ENCODE measurements around the gene PCDHGA3. TPM values are rescaled to one million over a fixed set of nuclear protein-coding genes. Genes with fewer than 3 reads are reported as not detected.

PCDHGA3 gene
- polyA plus RNA-seq, 3 donors from 2014 or later = 0.11 TPM; not detected in 2

- H3K9me3 Mint-ChIP-seq = peaks cover 14 to 37% (median 20%) of the 10 kb centered on the region in 6 donors
- H3K27ac Mint-ChIP-seq = no peak overlapping the region
- DNase-seq = no peak
- H3K36me3 Mint-ChIP-seq = peaks cover 4 to 8% (median 6%) of the 10 kb centered on the region in 3 donors
- H3K27me3 Mint-ChIP-seq (ENCODE audit: low read depth in 3 of 3) = peaks cover 21 to 53% (median 35%) of the 10 kb centered on the region in 3 donors
- peaks cover 6 to 7% of the 10 kb centered on the region in 2 donors for H3K4me1 Mint-ChIP-seq
- H3K4me3 Mint-ChIP-seq = peak overlapping the region in 2 of 5 donors; percentile 21 to 44
Measured at GRCh38 chr5:141356133-141356532, 12.5 kb downstream of the PCDHGA3 start.

- H3K27me3 Mint-ChIP-seq (ENCODE audit: low read depth in 3 of 3) = peaks cover 21 to 54% (median 41%) of the 10 kb centered on the region in 3 donors
- no peak for DNase-seq
- H3K27ac Mint-ChIP-seq = no peak overlapping the region
- H3K4me1 Mint-ChIP-seq = peaks cover 6 to 7% of the 10 kb centered on the region in 2 donors
- H3K36me3 Mint-ChIP-seq = peaks cover 4 to 8% (median 8%) of the 10 kb centered on the region in 3 donors
- H3K4me3 Mint-ChIP-seq = no peak overlapping the region
- peaks cover 16 to 41% (median 24%) of the 10 kb centered on the region in 6 donors for H3K9me3 Mint-ChIP-seq
Measured at GRCh38 chr5:141356950-141357349, 13.3 kb downstream of the PCDHGA3 start.

- Mint-ChIP-seq H3K36me3 (peaks cover 4 to 16% (median 8%) of the 10 kb centered on the region in 3 donors), H3K4me1 (peaks cover 5 to 6% of the 10 kb centered on the region in 2 donors), H3K4me3 (peak within 1 kb of the TSS; percentile 78 to 89 (median 85)), H3K9me3 (peaks cover 17 to 57% (median 40%) of the 10 kb centered on the region in 6 donors), H3K27me3 (ENCODE audit: low read depth in 3 of 3) (peaks cover 27 to 63% (median 54%) of the 10 kb centered on the region in 3 donors), H3K27ac (peak within 1 kb of the TSS in 2 of 6 donors; percentile 36 to 68)
- peak; percentile 9 to 29 (median 13) for DNase-seq
Measured at GRCh38 chr5:141359790-141360426, 16.3 kb downstream of the PCDHGA3 start, which contains the start of gene PCDHGB2. TSS of gene PCDHGB2 (plus strand) at chr5:141359994. CDS start at chr5:141360136, 142 bp downstream.

GRCh38 chr5:141360685-141361084, 17.1 kb downstream of the PCDHGA3 start:
- DNase-seq = no peak
- Mint-ChIP-seq H3K9me3 (peaks cover 24 to 65% (median 47%) of the 10 kb centered on the region in 6 donors), H3K4me3 (peak overlapping the region in 1 of 5 donors; percentile 89), H3K36me3 (peaks cover 4 to 16% (median 14%) of the 10 kb centered on the region in 3 donors), H3K4me1 (peaks cover 3 to 6% of the 10 kb centered on the region in 2 donors), H3K27me3 (ENCODE audit: low read depth in 3 of 3) (peaks cover 30 to 67% (median 57%) of the 10 kb centered on the region in 3 donors), H3K27ac (no peak overlapping the region)

- Mint-ChIP-seq H3K4me3 (peak overlapping the region in 1 of 5 donors; percentile 55), H3K4me1 (peaks cover 2 to 6% of the 10 kb centered on the region in 2 donors), H3K27me3 (ENCODE audit: low read depth in 3 of 3) (peaks cover 32 to 67% (median 64%) of the 10 kb centered on the region in 3 donors), H3K27ac (no peak overlapping the region), H3K9me3 (peaks cover 23 to 68% (median 49%) of the 10 kb centered on the region in 6 donors), H3K36me3 (peaks cover 4 to 15% (median 12%) of the 10 kb centered on the region in 3 donors)
- DNase-seq = no peak
Measured at GRCh38 chr5:141362719-141363118, 19.1 kb downstream of the PCDHGA3 start.

- DNase-seq = no peak
- Mint-ChIP-seq H3K27me3 (ENCODE audit: low read depth in 3 of 3) (peaks cover 33 to 71% (median 71%) of the 10 kb centered on the region in 3 donors), H3K4me3 (peak within 1 kb of the TSS in 2 of 5 donors; percentile 8), H3K27ac (peak within 1 kb of the TSS in 1 of 6 donors; percentile 13), H3K4me1 (peaks cover 2 to 6% of the 10 kb centered on the region in 2 donors), H3K9me3 (peaks cover 23 to 69% (median 47%) of the 10 kb centered on the region in 6 donors), H3K36me3 (peaks cover 4 to 15% (median 12%) of the 10 kb centered on the region in 3 donors)
Measured at GRCh38 chr5:141363952-141364660, 20.5 kb downstream of the PCDHGA3 start, which contains the start of gene PCDHGA5. TSS of gene PCDHGA5 (plus strand) at chr5:141364162. CDS start at chr5:141364331, 169 bp downstream.

- no peak overlapping the region for H3K4me3 Mint-ChIP-seq
- H3K36me3 Mint-ChIP-seq = peaks cover 0 to 8% (median 8%) of the 10 kb centered on the region in 3 donors
- H3K9me3 Mint-ChIP-seq = peaks cover 15 to 58% (median 38%) of the 10 kb centered on the region in 6 donors
- H3K27me3 Mint-ChIP-seq (ENCODE audit: low read depth in 3 of 3) = peaks cover 35 to 74% (median 70%) of the 10 kb centered on the region in 3 donors
- no peak for DNase-seq
- H3K4me1 Mint-ChIP-seq = peaks cover 6 to 10% of the 10 kb centered on the region in 2 donors
- H3K27ac Mint-ChIP-seq = no peak overlapping the region
Measured at GRCh38 chr5:141366016-141366896, 22.6 kb downstream of the PCDHGA3 start.

- Mint-ChIP-seq H3K27me3 (ENCODE audit: low read depth in 3 of 3) (peaks cover 40 to 51% (median 49%) of the 10 kb centered on the region in 3 donors), H3K9me3 (peaks cover 7 to 43% (median 27%) of the 10 kb centered on the region in 6 donors), H3K4me3 (peak within 1 kb of the TSS; percentile 75 to 90 (median 77)), H3K27ac (no peak within 1 kb of the TSS), H3K36me3 (peaks cover 0 to 9% (median 3%) of the 10 kb centered on the region in 3 donors), H3K4me1 (peaks cover 8 to 16% of the 10 kb centered on the region in 2 donors)
- DNase-seq = peak in 1 of 3 donors; percentile 19
Measured at GRCh38 chr5:141369994-141370848, 26.6 kb downstream of the PCDHGA3 start, which contains the start of gene PCDHGB3. TSS of gene PCDHGB3 (plus strand) at chr5:141370242. CDS start at chr5:141370395, 153 bp downstream.

GRCh38 chr5:141371572-141372475, 28.2 kb downstream of the PCDHGA3 start:
- Mint-ChIP-seq H3K27ac (no peak overlapping the region), H3K4me1 (peaks cover 8 to 16% of the 10 kb centered on the region in 2 donors), H3K36me3 (peaks cover 0 to 7% (median 3%) of the 10 kb centered on the region in 3 donors), H3K9me3 (peaks cover 8 to 39% (median 23%) of the 10 kb centered on the region in 6 donors), H3K4me3 (no peak overlapping the region), H3K27me3 (ENCODE audit: low read depth in 3 of 3) (peaks cover 33 to 48% (median 46%) of the 10 kb centered on the region in 3 donors)
- no peak for DNase-seq

GRCh38 chr5:141373673-141374317, 30.2 kb downstream of the PCDHGA3 start, which contains the start of gene PCDHGA6:
TSS of gene PCDHGA6 (plus strand) at chr5:141373891. CDS start at chr5:141374084, 193 bp downstream.
- H3K4me1 Mint-ChIP-seq = peaks cover 8 to 16% of the 10 kb centered on the region in 2 donors
- H3K9me3 Mint-ChIP-seq = peaks cover 8 to 37% (median 28%) of the 10 kb centered on the region in 6 donors

GRCh38 chr5:141374627-141375026, 31.0 kb downstream of the PCDHGA3 start:
- peaks cover 8 to 16% of the 10 kb centered on the region in 2 donors for H3K4me1 Mint-ChIP-seq
- H3K27me3 Mint-ChIP-seq (ENCODE audit: low read depth in 3 of 3) = peaks cover 28 to 42% (median 39%) of the 10 kb centered on the region in 3 donors
- DNase-seq = no peak
- H3K9me3 Mint-ChIP-seq = peaks cover 8 to 41% (median 27%) of the 10 kb centered on the region in 6 donors
- peaks cover 0 to 7% (median 3%) of the 10 kb centered on the region in 3 donors for H3K36me3 Mint-ChIP-seq
- H3K4me3 Mint-ChIP-seq = no peak overlapping the region
- no peak overlapping the region for H3K27ac Mint-ChIP-seq

More at GRCh38 chr5:141373673-141374317, 30.2 kb downstream of the PCDHGA3 start, which contains the start of gene PCDHGA6:
- Mint-ChIP-seq H3K4me3 (peak within 1 kb of the TSS in 3 of 5 donors; percentile 16 to 71 (median 41)), H3K36me3 (peaks cover 0 to 7% (median 3%) of the 10 kb centered on the region in 3 donors), H3K27me3 (ENCODE audit: low read depth in 3 of 3) (peaks cover 32 to 45% (median 44%) of the 10 kb centered on the region in 3 donors), H3K27ac (no peak within 1 kb of the TSS)
- DNase-seq = peak in 1 of 3 donors; percentile 11

Data from immature natural killer cell (primary cell).